ENCODE data around the gene TAF6.

DNA sequence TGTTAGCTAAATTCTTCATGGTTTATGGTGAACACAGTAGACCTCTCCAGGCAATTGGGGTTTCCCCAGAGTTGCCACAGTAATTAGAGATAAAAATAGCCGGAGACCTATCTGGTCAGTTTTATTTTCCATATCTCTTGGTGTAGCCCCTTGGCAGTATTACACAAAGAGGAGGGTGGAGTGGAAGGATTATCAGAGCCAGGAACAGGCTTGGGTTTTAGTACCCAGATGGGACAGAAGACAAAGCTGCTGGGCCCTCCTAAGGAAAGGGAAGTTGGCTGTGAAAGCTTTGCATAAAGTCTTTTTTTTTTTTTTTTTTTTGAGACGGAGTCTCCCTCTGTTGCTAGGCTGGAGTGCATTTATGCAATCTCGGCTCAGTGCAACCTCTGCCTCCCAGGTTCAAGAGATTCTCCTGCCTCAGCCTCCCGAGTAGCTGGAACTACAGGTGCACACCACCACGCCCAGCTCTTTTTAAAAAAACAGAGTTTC, 59.9 kb downstream of the TAF6 start:
- TF ChIP-seq, protein P1, sequence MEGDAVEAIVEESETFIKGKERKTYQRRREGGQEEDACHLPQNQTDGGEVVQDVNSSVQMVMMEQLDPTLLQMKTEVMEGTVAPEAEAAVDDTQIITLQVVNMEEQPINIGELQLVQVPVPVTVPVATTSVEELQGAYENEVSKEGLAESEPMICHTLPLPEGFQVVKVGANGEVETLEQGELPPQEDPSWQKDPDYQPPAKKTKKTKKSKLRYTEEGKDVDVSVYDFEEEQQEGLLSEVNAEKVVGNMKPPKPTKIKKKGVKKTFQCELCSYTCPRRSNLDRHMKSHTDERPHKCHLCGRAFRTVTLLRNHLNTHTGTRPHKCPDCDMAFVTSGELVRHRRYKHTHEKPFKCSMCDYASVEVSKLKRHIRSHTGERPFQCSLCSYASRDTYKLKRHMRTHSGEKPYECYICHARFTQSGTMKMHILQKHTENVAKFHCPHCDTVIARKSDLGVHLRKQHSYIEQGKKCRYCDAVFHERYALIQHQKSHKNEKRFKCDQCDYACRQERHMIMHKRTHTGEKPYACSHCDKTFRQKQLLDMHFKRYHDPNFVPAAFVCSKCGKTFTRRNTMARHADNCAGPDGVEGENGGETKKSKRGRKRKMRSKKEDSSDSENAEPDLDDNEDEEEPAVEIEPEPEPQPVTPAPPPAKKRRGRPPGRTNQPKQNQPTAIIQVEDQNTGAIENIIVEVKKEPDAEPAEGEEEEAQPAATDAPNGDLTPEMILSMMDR (IDR thresholded peaks at IDR 0.05; ENCODE audit: low read depth, low read length), result no peak
- TF ChIP-seq EZH2phosphoT487 (IDR thresholded peaks at IDR 0.05; ENCODE audit: low read depth), result no peak

All from OCI-LY3 (cell line).